Measurements from ENCODE around the gene AXIN1.
"Not testable (repeated sequence)": the region's sequence is repeated elsewhere in the genome, so short reads cannot be mapped to it uniquely, and the experiment has no call there.

The AXIN1 gene

DNA sequence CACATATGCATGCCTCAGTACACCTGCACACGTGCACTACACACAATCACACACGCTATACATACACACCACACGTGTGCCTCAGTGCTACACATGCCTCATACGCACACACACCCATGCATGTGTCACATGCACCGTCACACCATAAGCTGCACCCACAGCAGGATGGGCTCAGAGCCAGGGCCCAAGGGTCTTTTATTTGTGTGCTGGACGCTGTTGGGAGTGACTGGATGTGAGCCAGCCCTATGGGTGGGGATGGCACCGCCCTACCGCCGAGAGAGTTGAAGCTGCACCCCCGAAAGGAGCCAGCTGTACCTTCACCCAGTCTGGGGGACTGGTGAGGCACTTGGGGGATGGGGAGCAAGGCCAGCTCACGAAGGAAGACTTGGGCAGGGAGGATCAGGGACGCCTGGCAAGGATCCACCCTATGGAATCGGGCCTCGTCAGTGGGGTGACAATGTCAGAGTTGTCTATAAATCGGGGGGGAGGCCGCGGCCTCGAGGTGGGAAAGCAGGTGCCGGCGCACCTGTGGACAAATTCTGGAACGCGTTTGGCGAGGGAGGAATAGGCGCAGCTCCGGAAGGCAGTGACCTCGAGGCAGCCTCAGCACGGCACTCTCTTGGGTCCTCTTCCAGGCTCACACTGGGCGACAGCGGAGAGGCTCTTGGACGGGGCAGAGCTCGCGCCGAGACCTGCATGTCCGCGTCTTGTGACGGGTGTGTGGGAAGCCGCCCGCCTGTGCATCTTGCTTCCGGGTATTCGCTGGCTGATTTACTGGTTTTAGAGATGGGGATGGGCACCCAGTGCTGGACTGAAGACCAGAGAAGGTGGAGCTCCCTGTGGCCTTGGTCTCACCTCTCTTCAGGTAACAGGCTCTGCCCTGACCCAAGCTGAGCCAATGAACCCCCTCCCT lies 84.1 kb downstream of the AXIN1 start:
- DNase-seq (ENCODE audit: extremely low read depth in 1 of 2, low read depth in 1 of 2): no peak

DNA sequence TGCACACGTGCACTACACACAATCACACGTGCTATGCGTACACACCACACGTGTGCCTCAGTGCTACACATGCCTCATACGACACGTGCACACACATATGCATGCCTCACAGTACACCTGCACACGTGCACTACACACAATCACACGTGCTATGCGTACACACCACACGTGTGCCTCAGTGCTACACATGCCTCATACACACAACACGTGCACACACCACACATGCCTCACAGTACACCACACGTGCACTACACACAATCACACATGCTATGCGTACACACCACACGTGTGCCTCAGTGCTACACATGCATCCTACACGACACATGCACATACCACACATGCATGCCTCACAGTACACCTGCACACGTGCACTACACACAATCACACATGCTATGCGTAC lies 85.0 kb downstream of the AXIN1 start:
- DNase-seq (ENCODE audit: extremely low read depth in 1 of 2, low read depth in 1 of 2): not testable (repeated sequence)

DNA sequence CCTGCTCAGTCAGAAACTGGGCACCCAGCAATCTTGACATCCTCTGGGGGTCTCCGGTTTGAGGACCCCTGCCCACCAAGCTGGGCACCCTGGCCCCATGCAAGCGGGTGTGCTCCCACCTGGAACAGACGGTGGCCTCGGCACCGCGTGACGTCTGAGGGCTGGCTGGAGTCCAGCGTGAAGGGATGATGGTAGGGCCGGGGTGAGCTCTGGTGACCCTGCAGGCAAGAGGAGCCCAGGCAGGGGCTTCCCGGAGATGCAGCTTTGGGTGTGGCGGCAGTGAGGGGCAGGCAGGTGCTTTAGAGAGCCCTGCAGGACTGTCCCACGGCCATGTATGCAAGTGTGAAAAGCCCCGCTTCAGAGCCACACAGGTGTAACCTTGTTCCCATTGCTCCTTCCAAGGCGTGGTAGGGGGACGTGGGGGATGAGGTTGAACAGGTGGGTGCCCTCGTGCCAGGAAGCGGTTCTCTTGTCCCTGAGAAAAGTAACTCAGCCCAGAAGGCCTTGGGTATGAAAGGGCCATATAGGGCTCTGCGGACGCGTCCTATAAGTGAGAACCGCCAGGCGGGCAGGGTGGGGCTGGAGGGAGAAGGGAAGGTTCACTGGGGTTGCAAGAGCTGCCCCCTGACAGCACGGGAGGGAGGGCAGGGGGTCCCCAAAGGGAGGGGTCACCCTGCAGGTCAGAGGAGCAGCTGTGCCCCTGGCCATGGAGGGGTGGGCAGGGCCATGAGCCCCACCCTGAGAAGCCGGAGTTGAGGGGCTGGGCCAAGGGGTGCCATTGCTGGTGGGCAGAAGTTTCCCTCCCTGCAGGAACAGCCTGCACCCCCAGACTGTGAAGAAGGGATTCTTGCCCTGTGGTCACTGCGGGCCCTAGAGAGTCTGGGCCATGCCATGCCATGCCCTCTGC lies 86.0 kb downstream of the AXIN1 start:
- DNase-seq (ENCODE audit: extremely low read depth in 1 of 2, low read depth in 1 of 2): no peak

DNA sequence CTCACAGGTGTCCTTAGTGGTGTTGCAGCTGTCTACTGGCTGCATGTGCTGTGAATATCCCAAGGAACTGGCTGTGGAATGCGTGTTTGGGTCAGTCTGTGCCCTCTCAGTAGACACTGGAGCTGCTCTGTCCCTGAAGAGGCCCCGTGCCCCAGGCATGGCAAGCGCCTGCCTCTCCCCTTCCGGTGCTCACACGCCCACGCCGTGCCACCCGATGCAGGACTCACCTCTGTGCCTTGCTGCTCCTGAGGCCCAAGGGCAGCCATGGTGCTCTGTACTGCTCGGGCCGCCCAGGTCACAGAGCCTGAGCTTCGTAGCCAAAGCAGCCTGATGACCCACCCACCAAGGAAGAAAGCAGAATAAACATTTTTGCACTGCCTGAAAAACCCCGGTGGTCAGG lies 86.8 kb downstream of the AXIN1 start:
- DNase-seq (ENCODE audit: extremely low read depth in 1 of 2, low read depth in 1 of 2): no peak

DNA sequence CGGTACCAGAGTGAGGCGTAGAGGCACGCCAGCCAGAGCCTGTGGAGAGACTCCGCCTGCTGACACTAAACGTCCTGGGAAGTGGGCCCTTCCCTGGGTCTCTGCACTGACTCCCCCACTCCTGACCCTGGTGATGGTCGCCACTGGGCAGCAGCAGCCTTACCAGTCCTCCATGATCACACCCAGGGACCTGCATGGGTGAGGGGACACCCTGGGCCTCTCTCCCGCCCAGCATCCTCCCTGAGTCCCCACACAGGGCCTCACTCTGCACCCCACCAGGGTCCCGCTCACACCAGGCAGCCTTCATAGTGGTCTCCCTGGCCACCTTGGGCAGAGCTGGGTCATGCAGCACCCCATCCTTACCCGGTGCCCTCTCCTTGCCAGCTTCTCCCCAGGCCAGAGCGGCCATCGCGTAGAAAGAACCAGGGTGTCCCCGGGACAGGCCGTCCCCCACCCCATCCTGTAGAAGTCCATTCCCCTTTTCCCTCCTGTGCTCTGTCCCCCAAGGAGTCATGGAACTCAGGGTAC lies 87.5 kb downstream of the AXIN1 start:
- no peak for DNase-seq (ENCODE audit: extremely low read depth in 1 of 2, low read depth in 1 of 2)

DNA sequence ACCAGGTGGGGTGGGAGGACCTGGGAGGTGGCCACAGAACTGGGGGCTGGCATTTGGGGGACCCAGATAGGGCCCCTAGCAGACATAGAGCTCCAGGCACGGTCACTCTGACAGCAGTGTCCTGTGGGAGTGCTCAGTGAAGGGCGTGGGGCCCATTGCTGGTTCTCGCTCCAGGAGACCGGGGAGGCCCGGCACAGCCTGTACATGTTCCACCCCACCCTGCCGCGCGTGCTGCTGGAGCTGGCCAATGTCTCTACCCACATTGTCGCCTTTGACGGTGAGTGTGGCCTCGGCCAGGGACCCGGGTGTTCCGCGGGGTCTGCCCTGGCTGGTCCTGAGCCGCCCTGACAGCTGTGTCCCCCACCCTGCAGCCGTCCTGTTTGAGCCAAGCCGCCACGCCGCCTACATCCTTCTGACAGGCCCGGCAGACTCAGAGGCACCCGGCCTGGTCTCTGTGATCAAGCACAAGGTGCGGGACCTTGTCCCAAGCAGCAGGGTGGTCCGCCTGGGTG lies 88.0 kb downstream of the AXIN1 start:
- no peak for DNase-seq (ENCODE audit: extremely low read depth in 1 of 2, low read depth in 1 of 2)

DNA sequence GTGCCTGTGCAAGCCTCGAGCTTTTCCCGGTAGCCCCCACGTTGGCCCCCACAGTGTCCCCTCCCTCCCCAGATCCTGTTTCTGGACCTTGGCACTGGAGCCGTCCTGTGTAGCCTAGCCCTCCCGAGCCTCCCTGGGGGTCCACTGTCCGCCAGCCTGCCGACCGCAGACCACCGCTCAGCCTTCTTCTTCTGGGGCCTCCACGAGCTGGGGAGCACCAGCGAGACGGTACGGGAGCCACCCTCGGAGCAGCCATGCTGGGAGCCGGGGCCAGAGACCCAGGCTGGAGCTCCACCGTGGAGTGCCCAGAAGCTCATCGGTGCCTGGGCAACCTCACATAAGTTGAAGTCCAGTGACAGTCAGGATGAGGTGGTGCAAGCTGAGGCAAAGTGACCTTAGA lies 88.6 kb downstream of the AXIN1 start:
- no peak for DNase-seq (ENCODE audit: extremely low read depth in 1 of 2, low read depth in 1 of 2)

DNA sequence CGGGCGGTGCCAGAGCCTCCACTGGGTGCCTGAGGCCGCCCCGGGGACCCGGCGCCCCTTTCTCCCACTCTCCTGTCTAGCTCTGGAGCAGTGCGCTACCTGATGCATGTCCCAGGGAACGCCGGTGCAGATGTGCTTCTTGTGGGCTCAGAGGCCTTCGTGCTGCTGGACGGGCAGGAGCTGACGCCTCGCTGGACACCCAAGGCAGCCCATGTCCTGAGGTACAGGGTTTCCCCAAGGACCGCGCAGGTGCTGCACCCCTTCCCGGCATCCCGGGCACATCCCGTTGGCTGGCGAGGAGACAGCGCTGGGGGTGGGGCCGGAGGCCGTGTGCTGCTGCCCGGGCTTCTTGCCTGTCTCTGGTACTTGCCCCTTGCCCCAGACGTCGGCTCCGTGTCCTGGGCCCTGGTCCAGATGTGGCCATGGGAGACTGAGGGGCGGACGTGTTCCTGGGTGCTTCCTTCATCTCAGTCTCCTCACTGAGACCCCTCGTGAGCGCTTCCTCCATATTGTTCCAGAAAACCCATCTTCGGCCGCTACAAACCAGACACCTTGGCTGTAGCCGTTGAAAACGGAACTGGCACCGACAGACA lies 89.2 kb downstream of the AXIN1 start:
- no peak for DNase-seq (ENCODE audit: extremely low read depth in 1 of 2, low read depth in 1 of 2)

DNA sequence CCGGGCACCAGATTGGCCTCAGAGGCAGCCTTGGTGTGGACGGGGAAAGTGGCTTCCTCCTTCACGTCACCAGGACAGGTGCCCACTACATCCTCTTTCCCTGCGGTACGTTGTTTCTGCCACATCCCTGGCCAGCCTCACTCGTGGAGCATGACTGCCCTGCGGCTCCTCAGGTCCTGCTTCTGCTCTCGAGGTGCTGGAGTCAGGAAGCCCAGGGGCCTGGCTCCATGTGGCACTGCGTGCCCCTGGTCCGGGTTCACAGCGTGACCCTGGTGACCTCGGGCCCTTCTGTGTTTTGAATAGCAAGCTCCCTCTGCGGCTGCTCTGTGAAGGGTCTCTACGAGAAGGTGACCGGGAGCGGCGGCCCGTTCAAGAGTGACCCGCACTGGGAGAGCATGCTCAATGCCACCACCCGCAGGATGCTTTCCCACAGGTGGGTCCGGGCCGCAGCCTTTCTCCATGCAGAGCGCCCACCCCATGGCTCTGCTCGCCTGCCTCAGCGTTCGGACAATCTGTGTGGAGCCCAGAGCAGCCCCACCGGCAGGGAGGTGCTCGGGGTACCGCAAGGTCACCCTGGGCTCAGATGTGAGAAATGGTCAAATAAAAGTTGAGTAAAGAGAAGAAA lies 90.3 kb downstream of the AXIN1 start:
- no peak for DNase-seq (ENCODE audit: extremely low read depth in 1 of 2, low read depth in 1 of 2)

DNA sequence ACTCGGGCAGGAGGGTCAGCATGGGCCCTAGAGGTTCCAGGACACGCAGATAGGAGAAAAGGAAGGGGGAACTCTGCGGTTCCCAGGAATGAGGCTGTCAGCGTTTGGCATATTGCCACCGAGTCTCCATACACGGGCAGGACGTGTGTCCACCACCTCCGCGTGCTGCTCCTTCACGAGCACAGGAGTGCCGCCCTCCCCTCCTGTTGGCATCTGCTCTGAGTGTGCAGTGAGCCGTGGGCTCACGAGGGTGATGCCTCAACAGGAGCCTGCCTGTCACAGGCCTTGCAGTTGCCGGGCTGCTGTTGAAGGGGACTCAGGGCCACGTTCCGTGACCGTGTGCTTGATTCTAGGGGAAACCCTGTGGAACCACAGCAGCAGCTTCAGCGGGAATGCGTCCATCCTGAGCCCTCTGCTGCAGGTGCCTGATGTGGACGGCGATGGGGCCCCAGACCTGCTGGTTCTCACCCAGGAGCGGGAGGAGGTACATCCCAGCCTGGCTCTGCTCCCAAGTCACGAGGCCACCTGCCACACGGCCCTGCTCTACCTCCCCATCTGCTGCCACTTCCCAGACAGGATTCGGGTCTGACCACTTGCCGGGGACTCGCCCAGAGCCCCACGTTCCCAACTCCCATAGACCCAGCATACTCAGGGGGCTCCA lies 91.4 kb downstream of the AXIN1 start:
- DNase-seq (ENCODE audit: extremely low read depth in 1 of 2, low read depth in 1 of 2): no peak

DNA sequence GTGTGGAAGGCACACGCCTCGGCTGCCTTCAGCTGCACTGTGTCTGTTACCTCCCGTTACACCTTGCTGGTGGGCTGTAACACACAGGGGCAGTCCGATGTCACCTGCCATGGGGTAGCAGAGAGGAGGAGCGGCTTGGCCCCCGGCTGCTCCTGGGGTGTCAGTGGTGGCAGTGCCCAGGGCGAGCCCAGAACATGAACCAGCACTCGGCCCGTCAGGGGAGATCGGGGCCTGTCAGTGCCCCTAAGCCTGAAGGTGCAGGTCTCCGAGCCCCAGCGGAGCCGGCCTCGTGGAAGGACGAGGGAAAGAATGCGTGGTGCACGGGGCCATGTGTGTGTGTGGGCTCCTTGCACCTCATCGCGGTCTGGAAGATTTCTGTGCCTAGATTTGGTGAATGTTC lies 92.2 kb downstream of the AXIN1 start:
- no peak for DNase-seq (ENCODE audit: extremely low read depth in 1 of 2, low read depth in 1 of 2)

DNA sequence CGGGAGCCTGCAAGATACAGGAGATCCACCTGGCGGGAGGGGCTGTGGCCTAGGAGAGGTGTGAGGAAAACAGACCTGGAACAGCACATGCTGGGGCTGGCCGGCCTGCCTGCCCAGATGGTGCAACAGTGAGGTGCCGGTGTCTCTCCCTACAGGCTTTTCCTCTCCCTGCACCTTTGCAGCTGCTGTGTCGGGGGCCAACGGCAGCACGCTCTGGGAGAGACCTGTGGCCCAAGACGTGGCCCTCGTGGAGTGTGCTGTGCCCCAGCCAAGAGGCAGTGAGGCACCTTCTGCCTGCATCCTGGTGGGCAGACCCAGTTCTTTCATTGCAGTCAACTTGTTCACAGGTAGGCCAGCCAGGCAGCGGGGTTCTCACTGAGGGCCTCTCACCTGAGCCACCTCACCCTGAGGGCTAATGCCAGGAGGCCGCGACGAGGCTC lies 92.7 kb downstream of the AXIN1 start:
- DNase-seq (ENCODE audit: extremely low read depth in 1 of 2, low read depth in 1 of 2): no peak

DNA sequence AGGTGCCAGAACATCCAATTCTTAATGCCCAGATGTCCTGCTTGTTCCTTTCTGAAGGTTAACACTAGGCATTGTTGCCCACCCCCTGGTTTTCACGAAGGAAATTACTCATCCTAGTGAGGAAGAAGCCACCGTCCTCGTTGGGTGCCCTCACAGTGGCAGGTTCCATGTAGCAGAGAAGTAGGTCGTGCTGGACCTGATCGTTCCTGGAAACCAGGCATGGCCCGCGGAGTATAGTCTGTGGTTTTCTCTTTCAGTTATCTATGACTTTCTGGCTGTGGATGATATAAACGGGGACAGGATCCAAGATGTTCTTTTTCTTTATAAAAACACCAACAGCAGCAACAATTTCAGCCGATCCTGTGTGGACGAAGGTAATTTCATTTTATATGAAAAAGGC lies 93.3 kb downstream of the AXIN1 start:
- DNase-seq (ENCODE audit: extremely low read depth in 1 of 2, low read depth in 1 of 2): no peak

DNA sequence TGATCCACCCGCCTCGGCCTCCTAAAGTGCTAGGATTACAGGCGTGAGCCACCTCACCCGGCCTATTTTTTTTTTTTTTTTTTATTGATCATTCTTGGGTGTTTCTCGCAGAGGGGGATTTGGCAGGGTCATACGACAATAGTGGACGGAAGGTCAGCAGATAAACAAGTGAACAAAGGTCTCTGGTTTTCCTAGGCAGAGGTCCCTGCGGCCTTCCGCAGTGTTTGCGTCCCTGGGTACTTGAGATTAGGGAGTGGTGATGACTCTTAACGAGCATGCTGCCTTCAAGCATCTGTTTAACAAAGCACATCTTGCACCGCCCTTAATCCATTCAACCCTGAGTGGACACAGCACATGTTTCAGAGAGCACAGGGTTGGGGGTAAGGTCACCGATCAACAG lies 94.4 kb downstream of the AXIN1 start:
- not testable (repeated sequence) for DNase-seq (ENCODE audit: extremely low read depth in 1 of 2, low read depth in 1 of 2)

DNA sequence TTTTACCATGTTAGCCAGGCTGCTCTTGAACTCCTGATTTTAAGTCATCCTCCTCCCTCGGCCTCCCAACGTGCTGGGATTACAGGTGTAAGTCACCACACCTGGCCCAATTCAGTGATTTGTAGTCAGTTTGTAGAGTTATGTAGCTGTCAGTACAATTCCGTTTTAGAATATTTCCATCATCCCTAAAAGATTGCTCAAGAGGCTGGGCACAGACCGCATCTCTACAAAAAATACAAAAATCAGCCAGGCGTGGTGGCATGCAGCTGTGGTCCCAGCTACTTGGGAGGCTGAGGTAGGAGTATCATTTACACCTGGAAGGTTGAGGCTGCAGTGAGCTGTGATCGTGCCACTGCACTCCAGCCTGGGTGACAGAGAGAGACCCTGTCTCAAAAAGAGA lies 97.3 kb downstream of the AXIN1 start:
- DNase-seq (ENCODE audit: extremely low read depth in 1 of 2, low read depth in 1 of 2): no peak

DNA sequence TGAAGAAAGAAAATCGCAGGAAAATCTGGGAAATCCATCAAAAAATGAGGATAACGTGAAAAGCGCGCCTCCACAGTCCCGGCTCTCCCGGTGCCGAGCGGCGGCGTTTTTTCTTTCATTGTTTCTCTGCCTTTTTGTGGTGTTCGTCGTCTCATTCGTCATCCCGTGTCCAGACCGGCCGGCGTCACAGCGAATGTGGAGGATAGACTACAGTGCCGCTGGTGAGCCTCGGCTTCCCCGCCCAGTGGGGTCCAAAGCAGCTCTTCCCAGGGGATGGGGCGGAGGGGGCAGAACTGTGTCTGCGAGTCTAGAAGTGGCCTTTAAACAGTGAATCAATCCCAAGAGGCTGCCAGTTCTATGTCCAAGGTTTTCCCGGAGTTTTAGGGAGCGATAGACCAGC lies 98.1 kb downstream of the AXIN1 start:
- DNase-seq (ENCODE audit: extremely low read depth in 1 of 2, low read depth in 1 of 2): no peak

DNA sequence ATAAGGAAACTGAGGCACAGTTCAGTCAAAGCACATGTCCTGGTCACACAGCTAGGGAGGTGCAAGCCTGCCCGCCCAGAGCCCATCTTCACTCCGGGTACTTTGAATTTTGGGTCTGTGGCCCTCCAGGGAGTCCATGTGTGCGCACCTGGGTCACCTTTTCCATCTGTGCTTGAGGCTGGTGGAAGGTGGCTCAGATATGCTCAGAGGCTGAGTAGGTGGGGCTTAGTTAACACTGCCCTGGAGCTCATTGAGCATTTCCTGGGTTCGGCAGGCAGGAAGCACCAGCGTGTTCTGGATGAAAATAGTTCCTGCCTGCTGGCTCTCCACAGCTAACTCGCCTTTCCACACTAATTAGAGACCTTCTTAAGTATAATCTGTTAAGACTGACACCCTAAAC lies 98.7 kb downstream of the AXIN1 start:
- no peak for DNase-seq (ENCODE audit: extremely low read depth in 1 of 2, low read depth in 1 of 2)

DNA sequence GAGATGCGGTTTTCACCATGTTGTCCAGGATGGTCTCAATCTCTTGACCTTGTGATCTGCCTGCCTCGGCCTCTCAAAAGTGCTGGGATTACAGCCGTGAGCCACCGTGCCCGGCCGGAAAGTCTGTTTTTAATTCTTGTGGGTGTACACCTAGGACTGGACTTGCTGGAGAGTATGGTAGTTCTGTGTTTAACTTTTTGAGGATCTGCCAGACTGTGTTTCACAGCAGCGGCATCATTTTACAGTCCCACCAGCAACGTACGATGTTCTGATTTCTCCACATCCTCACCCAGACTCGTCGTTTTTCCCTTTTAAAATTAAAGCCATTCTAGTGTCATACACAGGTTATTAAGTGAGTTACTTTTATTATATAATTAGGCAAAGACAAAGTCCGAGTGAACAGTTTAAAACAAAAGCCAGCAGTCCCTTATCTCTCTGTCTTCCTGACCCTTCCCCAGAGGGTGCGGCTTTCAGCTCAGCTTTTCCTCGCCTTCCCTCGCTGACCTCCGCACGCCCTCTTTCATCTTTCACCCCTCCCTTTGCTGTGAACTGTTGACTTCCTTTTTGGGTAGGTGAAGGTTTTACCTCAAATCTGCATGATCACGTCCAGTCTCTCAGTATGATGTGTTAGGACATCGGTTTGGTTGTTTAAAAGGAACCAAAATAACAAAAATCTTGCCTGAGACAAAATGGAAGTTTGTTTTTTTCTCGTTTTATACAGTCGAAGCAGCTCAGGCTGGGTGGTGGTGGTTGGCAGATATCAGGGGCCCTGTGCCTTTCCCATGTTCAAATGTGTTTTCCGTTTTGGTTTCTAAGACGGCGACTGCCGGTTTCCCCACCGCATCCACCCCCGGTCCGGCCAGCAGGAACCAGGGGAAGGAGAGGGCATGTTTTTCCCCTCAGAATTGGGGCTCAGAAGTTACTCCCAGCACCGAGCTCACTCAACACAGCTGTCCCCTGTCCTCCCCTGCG lies 99.9 kb downstream of the AXIN1 start:
- no peak for DNase-seq (ENCODE audit: extremely low read depth in 1 of 2, low read depth in 1 of 2)

DNA sequence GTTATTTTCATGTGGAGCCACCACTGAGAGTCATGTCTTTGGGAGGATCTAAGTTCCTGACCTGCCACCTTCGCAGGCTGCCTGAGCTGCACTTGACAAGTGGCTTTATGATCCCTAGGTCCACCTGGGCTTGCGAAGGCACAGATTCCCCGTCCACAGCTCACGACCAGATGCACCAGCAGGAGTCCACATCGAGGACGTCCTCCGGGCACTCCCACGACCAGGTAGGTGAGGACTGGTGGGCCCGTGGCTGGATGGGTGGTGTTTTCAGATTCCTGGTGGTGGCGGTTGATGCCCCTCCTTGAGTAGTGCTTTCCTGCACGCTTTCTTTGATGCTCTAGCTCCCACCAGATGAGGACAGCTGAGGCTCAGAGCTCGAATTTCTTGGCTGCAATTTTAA lies 103.1 kb downstream of the AXIN1 start:
- DNase-seq (ENCODE audit: extremely low read depth in 1 of 2, low read depth in 1 of 2): no peak

All from activated CD8-positive, alpha-beta memory T cell treated with anti-CD3 and anti-CD28 coated beads for 1 hour (primary cell).